Endothelial cell of umbilical vein (primary cell): ENCODE results near the gene EPS8L1. TPM values are rescaled to one million over a fixed set of nuclear protein-coding genes. Genes with fewer than 3 reads are reported as not detected.

Experiments used
- BruUV-seq: library from RNA; stranded (reverse); fragments of 400-500 nt; replicated peaks from 2 replicates; lab custom pipeline; 2021; lab: Mats Ljungman, UMichigan
- CTCF ChIA-PET: fragments of 300-600, 350-600 bp; sonication (Branson Sonifier 250); formaldehyde crosslinking; loops from one replicate; lab custom pipeline; 2021; ENCODE audit warnings: antibody characterized with exemption, inconsistent platforms; lab: Charles Lee
- POLR2A ChIA-PET: fragments of 300-600, 350-600 bp; sonication (Branson Sonifier 250); formaldehyde crosslinking; loops from one replicate; lab custom pipeline; 2021; ENCODE audit warnings: antibody characterized with exemption, inconsistent platforms; lab: Charles Lee
- DNase-seq: peaks from one replicate; pipeline ENCODE4 v3.0.0-alpha.2; 2011; ENCODE audit warnings: low read depth, low spot score
- FAIRE-seq: peaks from 2 replicates; lab custom pipeline; 2011; peaks lifted over from hg19 to GRCh38; lab: Jason Lieb, UNC
- H2AFZ ChIP-seq: 2 replicates; pipeline ENCODE4 v1.6.0; 2012; ENCODE audit warnings: low read depth, low read length, control low read depth, inconsistent platforms
- H3K27ac ChIP-seq: 2 replicates; pipeline ENCODE4 v1.5.1; 2011; ENCODE audit warnings: low read depth, mild to moderate bottlenecking, control low read depth, low read length, moderate library complexity; ENCODE audit not compliant: insufficient read depth
- H3K27me3 ChIP-seq, 2 experiments: 2 replicates each; pipeline versions ENCODE4 v1.6.0 to v1.6.1; 2011; ENCODE audit warnings: low read length in 2 of 2, mixed read lengths in 1 of 2; ENCODE audit not compliant: control insufficient read depth in 2 of 2, insufficient read depth in 2 of 2
- H3K36me3 ChIP-seq, 2 experiments: 2 replicates in 1 of 2; 3 replicates in 1 of 2; pipeline ENCODE4 v1.5.1; 2011; ENCODE audit warnings: low read length in 2 of 2, mild to moderate bottlenecking in 1 of 2, moderate library complexity in 1 of 2; ENCODE audit not compliant: control insufficient read depth in 2 of 2, insufficient read depth in 2 of 2; ENCODE audit errors: extremely low read depth in 1 of 2
- H3K4me1 ChIP-seq: 3 replicates; pipeline ENCODE4 v1.5.1; 2011; ENCODE audit warnings: mild to moderate bottlenecking, low read length; ENCODE audit not compliant: control insufficient read depth, insufficient read depth; ENCODE audit errors: extremely low read depth
- H3K4me2 ChIP-seq: 2 replicates; pipeline ENCODE4 v1.6.1; 2011; ENCODE audit warnings: low read length, control low read depth, mixed read lengths; ENCODE audit not compliant: insufficient read depth
- H3K4me3 ChIP-seq, 3 experiments: fragments of 200-600 bp in 1 of 3; sonication (generic), shearing (Covaris generic) in 1 of 3; replicated peaks in 1 of 3; 2 replicates each; pipeline ENCODE4 v1.5.1; 2011 to 2016; ENCODE audit warnings: control low read depth in 3 of 3, low read length in 3 of 3, mild to moderate bottlenecking in 2 of 3, inconsistent platforms in 1 of 3, low read depth in 1 of 3, moderate library complexity in 1 of 3; ENCODE audit not compliant: insufficient read depth in 1 of 3
- H3K79me2 ChIP-seq: 2 replicates; pipeline ENCODE4 v1.6.0; 2012; ENCODE audit warnings: low read length, inconsistent platforms; ENCODE audit not compliant: control insufficient read depth, insufficient read depth
- H3K9ac ChIP-seq: replicated peaks from 2 replicates; pipeline ENCODE3; 2011; ENCODE audit warnings: low read length, control low read depth; ENCODE audit not compliant: insufficient read depth; ENCODE audit errors: extremely low read depth
- H3K9me1 ChIP-seq: replicated peaks from 3 replicates; pipeline ENCODE4 v1.6.0; 2011; ENCODE audit warnings: mild to moderate bottlenecking, low read length; ENCODE audit not compliant: control insufficient read depth, insufficient read depth; ENCODE audit errors: extremely low read depth
- H3K9me3 ChIP-seq: replicated peaks from 2 replicates; pipeline ENCODE4 v1.5.1; 2012; ENCODE audit warnings: low read length, inconsistent platforms; ENCODE audit not compliant: control insufficient read depth, insufficient read depth
- H4K20me1 ChIP-seq: replicated peaks from 2 replicates; pipeline ENCODE3; 2011; ENCODE audit warnings: mild to moderate bottlenecking, low read length; ENCODE audit not compliant: control insufficient read depth, insufficient read depth; ENCODE audit errors: extremely low read depth
- EZH2 ChIP-seq: IDR thresholded peaks from 2 replicates; pipeline ENCODE4 v1.6.1; 2012; ENCODE audit warnings: borderline replicate concordance, low read depth, mild to moderate bottlenecking, moderate library complexity, low read length, inconsistent platforms; ENCODE audit not compliant: severe bottlenecking
- FOS ChIP-seq: IDR thresholded peaks from 2 replicates; pipeline ENCODE4 v1.6.1; 2011; ENCODE audit warnings: mild to moderate bottlenecking, low read length, moderate library complexity, borderline replicate concordance; ENCODE audit not compliant: insufficient read depth
- GATA2 ChIP-seq: IDR thresholded peaks from 2 replicates; pipeline ENCODE4 v1.7.0; 2011; ENCODE audit warnings: low read depth, mild to moderate bottlenecking, moderate library complexity, mixed read lengths, low read length; ENCODE audit not compliant: insufficient read length, insufficient read depth
- JUN ChIP-seq: IDR thresholded peaks from 2 replicates; pipeline ENCODE4 v1.6.1; 2011; ENCODE audit warnings: borderline replicate concordance, low read depth; ENCODE audit not compliant: insufficient read length, insufficient read depth
- MYC ChIP-seq: IDR thresholded peaks from one replicate; pipeline ENCODE4 v1.6.1; 2011; ENCODE audit warnings: mild to moderate bottlenecking, low read depth, low read length
- POLR2A ChIP-seq: IDR thresholded peaks from 2 replicates; pipeline ENCODE4 v1.6.1; 2012; ENCODE audit warnings: low read depth, mild to moderate bottlenecking, control low read depth, low read length
- POLR2AphosphoS5 ChIP-seq: IDR thresholded peaks from 2 replicates; pipeline ENCODE4 v1.6.1; 2012; ENCODE audit warnings: low read depth, mild to moderate bottlenecking, control low read depth, low read length, moderate library complexity; ENCODE audit not compliant: insufficient read depth
- dilution Hi-C: fragments of 300-500 bp; cut with MboI; formaldehyde crosslinking; loops from one replicate; pipeline ENCODE4 v1.15.0; 2019; ENCODE audit warnings: low sequenced_read_pairs; ENCODE audit not compliant: extremely low pct_ligation_motif_present
- intact Hi-C: fragments of 100-400 bp; cut with micrococcal nuclease; formaldehyde crosslinking; loops from one replicate; pipeline ENCODE4 v1.10.0; 2022
- polyA plus RNA-seq, 4 experiments: library from polyadenylated mRNA; depleted of rRNA in 3 of 4; stranded (reverse) in 3 of 4; unstranded in 1 of 4; fragments of >200 nt; gene quantifications; 2 replicates each; pipeline versions ENCODE4 v1.2.1 to v1.2.3, GENCODE V29; 2011 to 2012; ENCODE audit warnings: missing spikeins in 1 of 4
- total RNA-seq: library from RNA; stranded (reverse); gene quantifications from 2 replicates; pipeline ENCODE4 v1.2.3, GENCODE V29; 2021
- TF ChIP-seq, protein P1 (sequence below), 2 donors: IDR thresholded peaks; 1 replicate in 1 of 2; 2 replicates in 1 of 2; pipeline ENCODE4 v1.5.1; 2011; ENCODE audit warnings: low read length in 2 of 2, mild to moderate bottlenecking in 2 of 2, moderate library complexity in 2 of 2, control low read depth in 1 of 2, inconsistent platforms in 1 of 2, low read depth in 1 of 2; ENCODE audit not compliant: insufficient read depth in 1 of 2; ENCODE audit errors: extremely low read depth in 1 of 2
- TF ChIP-seq, protein P2 (sequence below): IDR thresholded peaks from 2 replicates; pipeline ENCODE4 v1.6.1; 2011; ENCODE audit not compliant: insufficient read depth, insufficient read length

The EPS8L1 gene
- total and polyA plus RNA-seq, 2 donors (not counting 3 experiments of a cell fraction or from before 2014, with no cell fraction given), result 15.9 to 28.9 TPM

GRCh38 chr19:55131421-55131820 lies 55.8 kb downstream of the EPS8L1 start:
- no peaks in the 10 kb centered on the region for H3K9me1 ChIP-seq
- ChIA-PET POLR2A (no interaction called here), CTCF (interaction anchor here (2.6 to 2.9 kb wide), 2 partner anchors 43 to 457 kb away, joined by 12 to 51 read pairs; no protein-coding TSS in a partner anchor)
- no peaks in the 10 kb centered on the region for H3K4me1 ChIP-seq
- no peak overlapping the region for H3K27ac ChIP-seq
- FAIRE-seq, result no peak
- no peak for DNase-seq
- no peaks in the 10 kb centered on the region for H3K36me3 ChIP-seq
- intact Hi-C loops (loop anchor here (10.0 kb wide), 1 partner anchor 457 kb away; no protein-coding TSS in a partner anchor), dilution Hi-C loops (no loop called here)
- no peaks in the 10 kb centered on the region for H3K9me3 ChIP-seq
- no peaks in the 10 kb centered on the region for H3K79me2 ChIP-seq
- H3K9ac ChIP-seq, result no peak overlapping the region
- no peak overlapping the region for H3K4me3 ChIP-seq
- H3K27me3 ChIP-seq, result peaks cover 0 to 4% of the 10 kb centered on the region in 2 experiments
- H3K4me2 ChIP-seq, result no peak overlapping the region
- no peaks in the 10 kb centered on the region for H4K20me1 ChIP-seq
- BruUV-seq, result no TSS peak
- H2AFZ ChIP-seq, result no peak overlapping the region
- TF ChIP-seq JUN (no peak), MYC (no peak), EZH2 (no peak), FOS (no peak), GATA2 (no peak), POLR2AphosphoS5 (no peak), POLR2A (no peak)
- TF ChIP-seq, protein P1, sequence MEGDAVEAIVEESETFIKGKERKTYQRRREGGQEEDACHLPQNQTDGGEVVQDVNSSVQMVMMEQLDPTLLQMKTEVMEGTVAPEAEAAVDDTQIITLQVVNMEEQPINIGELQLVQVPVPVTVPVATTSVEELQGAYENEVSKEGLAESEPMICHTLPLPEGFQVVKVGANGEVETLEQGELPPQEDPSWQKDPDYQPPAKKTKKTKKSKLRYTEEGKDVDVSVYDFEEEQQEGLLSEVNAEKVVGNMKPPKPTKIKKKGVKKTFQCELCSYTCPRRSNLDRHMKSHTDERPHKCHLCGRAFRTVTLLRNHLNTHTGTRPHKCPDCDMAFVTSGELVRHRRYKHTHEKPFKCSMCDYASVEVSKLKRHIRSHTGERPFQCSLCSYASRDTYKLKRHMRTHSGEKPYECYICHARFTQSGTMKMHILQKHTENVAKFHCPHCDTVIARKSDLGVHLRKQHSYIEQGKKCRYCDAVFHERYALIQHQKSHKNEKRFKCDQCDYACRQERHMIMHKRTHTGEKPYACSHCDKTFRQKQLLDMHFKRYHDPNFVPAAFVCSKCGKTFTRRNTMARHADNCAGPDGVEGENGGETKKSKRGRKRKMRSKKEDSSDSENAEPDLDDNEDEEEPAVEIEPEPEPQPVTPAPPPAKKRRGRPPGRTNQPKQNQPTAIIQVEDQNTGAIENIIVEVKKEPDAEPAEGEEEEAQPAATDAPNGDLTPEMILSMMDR (IDR thresholded peaks at IDR 0.05; ENCODE audit: extremely low read depth in 1 of 2, insufficient read depth in 1 of 2, low read depth in 1 of 2, low read length in 2 of 2), result no peak
- TF ChIP-seq, protein P2, sequence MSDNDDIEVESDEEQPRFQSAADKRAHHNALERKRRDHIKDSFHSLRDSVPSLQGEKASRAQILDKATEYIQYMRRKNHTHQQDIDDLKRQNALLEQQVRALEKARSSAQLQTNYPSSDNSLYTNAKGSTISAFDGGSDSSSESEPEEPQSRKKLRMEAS, result no peak
